HepG2 (cell line): ENCODE results near the gene ARHGEF40. TPM values are rescaled to one million over a fixed set of nuclear protein-coding genes. Genes with fewer than 3 reads are reported as not detected.

Experiments used
- ATAC-seq: fragments of 200-7000 bp; cut with Tn5 transposase; 3 replicates; pipeline ENCODE4 v1.9.1; 2020; ENCODE audit warnings: mild to moderate bottlenecking, moderate library complexity
- BruUV-seq: library from RNA; stranded (reverse); fragments of 400-500 nt; replicated peaks from 2 replicates; lab custom pipeline; 2021; lab: Mats Ljungman, UMichigan
- CTCF ChIA-PET: fragments of 300-600 bp; formaldehyde crosslinking; extraction: SDS; loops from one replicate; lab custom pipeline; 2021; ENCODE audit warnings: low total read pairs, inconsistent platforms, low intra/inter-chr PET ratio; lab: Yijun Ruan, JAX
- POLR2A ChIA-PET: fragments of 350-600 bp; sonication (Branson Sonifier 250); formaldehyde crosslinking; loops from one replicate; lab custom pipeline; 2020; ENCODE audit warnings: antibody characterized with exemption, inconsistent platforms; lab: Yijun Ruan, JAX
- DNase-seq: peaks from one replicate; pipeline ENCODE4 v3.0.0-alpha.2; 2015; ENCODE audit warnings: low spot score
- FAIRE-seq: peaks from 3 replicates; lab custom pipeline; 2011; peaks lifted over from hg19 to GRCh38; lab: Jason Lieb, UNC
- H2AFZ ChIP-seq: one replicate; pipeline ENCODE4 v1.6.1; 2011; ENCODE audit warnings: low read length, inconsistent platforms
- H3K27ac ChIP-seq: fragments of 300-600 bp; 3 replicates; pipeline ENCODE4 v1.8.0; 2011; ENCODE audit warnings: mixed run types, mild to moderate bottlenecking, mixed read lengths, low read length, inconsistent platforms; ENCODE audit not compliant: insufficient read depth; ENCODE audit errors: extremely low read length
- H3K27me3 ChIP-seq, 2 experiments: fragments of 200-600 bp in 1 of 2; 2 replicates in 1 of 2; 3 replicates in 1 of 2; pipeline versions ENCODE4 v1.6.0 to v1.8.0; 2011; ENCODE audit warnings: low read length in 2 of 2, mild to moderate bottlenecking in 2 of 2, moderate library complexity in 2 of 2, inconsistent platforms in 1 of 2; ENCODE audit not compliant: insufficient read depth in 2 of 2, control insufficient read depth in 1 of 2
- H3K36me3 ChIP-seq, 2 experiments: fragments of 200-600 bp in 1 of 2; replicated peaks in 1 of 2; 2 replicates in 1 of 2; 3 replicates in 1 of 2; pipeline versions ENCODE4 v1.5.1 to v1.8.0; 2011; ENCODE audit warnings: low read length in 2 of 2, inconsistent platforms in 1 of 2; ENCODE audit not compliant: insufficient read depth in 2 of 2, control insufficient read depth in 1 of 2
- H3K4me1 ChIP-seq: 2 replicates; pipeline ENCODE4 v1.5.1; 2012; ENCODE audit warnings: low read length, inconsistent platforms; ENCODE audit not compliant: insufficient read depth
- H3K4me2 ChIP-seq: 2 replicates; pipeline ENCODE4 v1.6.0; 2011; ENCODE audit warnings: low read depth, low read length, inconsistent platforms
- H3K4me3 ChIP-seq, 3 experiments: fragments of 200-600 bp in 1 of 3; sonication (generic), shearing (Covaris generic) in 1 of 3; replicated peaks in 1 of 3; 2 replicates each; pipeline ENCODE4 v1.5.1; 2011 to 2016; ENCODE audit warnings: low read length in 3 of 3, inconsistent platforms in 2 of 3, low read depth in 2 of 3, mild to moderate bottlenecking in 2 of 3, control low read depth in 1 of 3, mixed read lengths in 1 of 3; ENCODE audit not compliant: insufficient read depth in 1 of 3
- H3K79me2 ChIP-seq: one replicate; pipeline ENCODE4 v1.6.1; 2011; ENCODE audit warnings: low read length, inconsistent platforms; ENCODE audit not compliant: insufficient read depth
- H3K9ac ChIP-seq: 2 replicates; pipeline ENCODE4 v1.6.0; 2011; ENCODE audit warnings: mild to moderate bottlenecking, low read depth, low read length, inconsistent platforms; ENCODE audit not compliant: insufficient read depth
- H3K9me3 ChIP-seq: 2 replicates; pipeline ENCODE4 v1.5.1; 2012; ENCODE audit warnings: mild to moderate bottlenecking, low read length
- H4K20me1 ChIP-seq: 2 replicates; pipeline ENCODE4 v1.6.0; 2011; ENCODE audit warnings: inconsistent platforms, mild to moderate bottlenecking, low read length, moderate library complexity; ENCODE audit not compliant: insufficient read depth
- BRCA1 ChIP-seq: sonication (generic); formaldehyde crosslinking; IDR thresholded peaks from 2 replicates; pipeline ENCODE4 v1.4.0; 2020; ENCODE audit warnings: missing genetic modification reagents
- HNRNPLL ChIP-seq: fragments of 200-400 bp; formaldehyde crosslinking; IDR thresholded peaks from 2 replicates; pipeline ENCODE4 v1.6.1; 2017; ENCODE audit warnings: mild to moderate bottlenecking, low read depth, low read length; ENCODE audit not compliant: poor library complexity, severe bottlenecking
- RXRB ChIP-seq: IDR thresholded peaks from 2 replicates; pipeline ENCODE4 v1.6.1; 2016; ENCODE audit warnings: borderline replicate concordance, missing genetic modification reagents, missing compliant biosample characterization
- ZFP41 ChIP-seq: sonication (generic); formaldehyde crosslinking; IDR thresholded peaks from 2 replicates; pipeline ENCODE4 v1.4.0; 2020; ENCODE audit warnings: mild to moderate bottlenecking, missing genetic modification reagents, borderline replicate concordance
- ZKSCAN1 ChIP-seq: fragments of 150-350 bp; IDR thresholded peaks from 2 replicates; pipeline ENCODE4 v1.6.1; 2014; ENCODE audit warnings: low read length
- ZNF20 ChIP-seq: sonication (generic); formaldehyde crosslinking; IDR thresholded peaks from 2 replicates; pipeline ENCODE4 v1.4.0; 2020; ENCODE audit warnings: mild to moderate bottlenecking, moderate library complexity, missing genetic modification reagents
- ZNF772 ChIP-seq: sonication (generic); formaldehyde crosslinking; IDR thresholded peaks from 2 replicates; pipeline ENCODE4 v1.5.0; 2020; ENCODE audit warnings: mild to moderate bottlenecking, missing genetic modification reagents
- ZSCAN12 ChIP-seq: sonication (generic); formaldehyde crosslinking; IDR thresholded peaks from 2 replicates; pipeline ENCODE4 v1.9.0; 2021; ENCODE audit warnings: mild to moderate bottlenecking, missing genetic modification reagents
- WGBS: methylation state at CpG from one replicate; pipeline ENCODE4 v1.1.6; 2017; ENCODE audit warnings: low lambda C conversion rate; 5-methylcytosine and 5-hydroxymethylcytosine counted together
- in situ Hi-C: cut with HindIII; loops from 2 replicates; pipeline ENCODE4 v1.10.0; 2017; ENCODE audit warnings: low pct_unique_long_range_greater_than_20kb; ENCODE audit not compliant: extremely low pct_ligation_motif_present
- intact Hi-C: fragments of 100-400 bp; cut with micrococcal nuclease; formaldehyde crosslinking; loops from one replicate; pipeline ENCODE4 v1.10.0; 2022; ENCODE audit not compliant: unreplicated experiment
- polyA plus RNA-seq, 8 experiments: library from polyadenylated mRNA; depleted of rRNA in 3 of 8; stranded (reverse) in 7 of 8; unstranded in 1 of 8; fragments of >200 nt; fragmentation: Illumina TruSeq in 4 of 8; extraction: Trizol in 4 of 8; gene quantifications; 2 replicates each; pipeline versions ENCODE4 v1.2.1 to v1.2.3, GENCODE V29; 2011 to 2016; ENCODE audit warnings: low read depth in 4 of 8, missing spikeins in 1 of 8, mixed read lengths in 1 of 8; ENCODE audit not compliant: insufficient read depth in 1 of 8
- total RNA-seq, 5 experiments: library from RNA; depleted of rRNA; stranded (reverse); fragments of >200 nt; fragmentation: Illumina TruSeq; extraction: Trizol; gene quantifications; 2 replicates each; pipeline ENCODE4 v1.2.3, GENCODE V29; 2016; ENCODE audit warnings: low read depth in 1 of 5
- TF ChIP-seq, protein P1 (sequence below): sonication (generic); formaldehyde crosslinking; conservative IDR thresholded peaks from 2 replicates; pipeline ENCODE4 v1.8.1; 2023; ENCODE audit warnings: missing genetic modification reagents
- TF ChIP-seq, protein P2 (sequence below): sonication (generic); formaldehyde crosslinking; IDR thresholded peaks from 2 replicates; pipeline ENCODE4 v1.4.0; 2020; ENCODE audit warnings: missing genetic modification reagents; ENCODE audit errors: not compliant biosample characterization
- TF ChIP-seq, protein P3 (sequence below): IDR thresholded peaks from 2 replicates; pipeline ENCODE4 v1.6.1; 2016; ENCODE audit warnings: missing biosample characterization, missing genetic modification reagents, low read depth
- TF ChIP-seq, protein P4 (sequence below): sonication (generic); formaldehyde crosslinking; IDR thresholded peaks from 2 replicates; pipeline ENCODE4 v1.4.0; 2020; ENCODE audit warnings: missing genetic modification reagents, borderline replicate concordance

The ARHGEF40 gene
- total and polyA plus RNA-seq, 2 of the 13 experiments (the other 11 are each of a cell fraction or from before 2014, with no cell fraction given) = 28.1 to 78.1 TPM

DNA sequence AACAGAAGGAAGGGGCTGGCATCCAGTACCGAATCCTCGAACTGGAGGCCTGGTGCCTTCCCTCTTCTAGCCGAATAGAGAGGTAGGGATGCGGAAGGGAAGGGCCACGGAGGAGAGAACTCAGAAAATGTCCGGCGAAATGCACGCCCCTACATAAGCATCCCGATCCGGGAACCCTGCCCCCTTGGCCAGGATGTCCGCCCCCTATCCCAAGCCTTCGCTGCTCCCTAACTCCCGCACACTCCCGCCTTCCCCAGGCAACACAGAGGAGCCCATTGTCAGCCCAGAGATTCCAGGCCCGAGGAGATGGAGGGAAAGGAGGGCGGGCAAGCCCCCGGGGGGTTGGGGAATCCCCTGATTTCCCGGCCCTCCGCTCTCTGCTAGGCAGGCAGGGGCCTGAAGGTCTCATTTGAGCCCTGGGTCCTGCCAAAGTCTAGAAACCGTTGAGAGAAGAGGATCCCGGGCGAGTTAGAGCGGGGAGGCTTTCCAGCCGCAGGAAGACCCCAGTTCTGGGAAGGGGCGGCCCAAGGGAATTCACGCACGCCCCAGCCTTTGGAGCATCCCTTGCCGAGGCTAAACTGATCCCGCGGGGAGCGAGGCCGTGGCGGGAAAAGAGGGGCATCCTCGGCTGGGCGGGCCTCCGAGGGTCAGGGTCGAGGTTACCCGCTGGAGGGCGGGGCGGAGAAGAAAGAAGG is 569 bp upstream of the ARHGEF40 start:
- ATAC-seq (peak; percentile 61), FAIRE-seq (no peak), DNase-seq (peak; percentile 85)
- H3K27ac ChIP-seq = peak overlapping the region; percentile 77
- no peak overlapping the region for H2AFZ ChIP-seq
- H3K79me2 ChIP-seq = peaks cover 6% of the 10 kb centered on the region
- peak overlapping the region; percentile 80 for H3K9ac ChIP-seq
- CTCF ChIA-PET = interaction anchor here (5.8 to 7.5 kb wide), 4 partner anchors 20 to 55 kb away, joined by 35 to 135 read pairs (median 60); no protein-coding TSS in a partner anchor
- POLR2A ChIA-PET = interaction anchor here (1.1 to 6.7 kb wide), 21 partner anchors 8 to 386 kb away, joined by 4 to 141 read pairs (median 17); partner anchors contain the start of genes RNASE4, RNASE8, TMEM253 and ZNF219
- no peaks in the 10 kb centered on the region for H4K20me1 ChIP-seq
- H3K4me3 ChIP-seq = peak overlapping the region; percentile 86 to 90 (median 87)
- H3K27me3 ChIP-seq = peaks cover 0 to 7% of the 10 kb centered on the region in 2 experiments; a peak in 1 of 5 replicates
- intact Hi-C loops (loop anchor here (1.0 to 5.0 kb wide), 3 partner anchors 15 to 123 kb away; no protein-coding TSS in a partner anchor), in situ Hi-C loops (loop anchor here (5.0 kb wide), 1 partner anchor 33 kb away; the partner anchor contains the start of gene TMEM253)
- H3K4me2 ChIP-seq = peak overlapping the region; percentile 87
- H3K36me3 ChIP-seq = peaks cover 5 to 13% of the 10 kb centered on the region in 2 experiments; a peak in 4 of 5 replicates
- 3% methylated on average over 39 of the region's 40 CpGs for WGBS
- no TSS peak for BruUV-seq
- H3K4me1 ChIP-seq = peaks cover 58% of the 10 kb centered on the region
- no peaks in the 10 kb centered on the region for H3K9me3 ChIP-seq
- TF ChIP-seq ZNF772 (CRISPR knock-in tag) (peak; percentile 90), ZNF20 (CRISPR knock-in tag) (no peak), ZSCAN12 (CRISPR knock-in tag) (peak; percentile 20; the same call in 1 of the 2 replicates), ZKSCAN1 (no peak), ZFP41 (CRISPR knock-in tag) (peak; percentile 80; the same call in 1 of the 2 replicates), BRCA1 (CRISPR knock-in tag) (no peak), RXRB (peak; percentile 46; the same call in 1 of the 2 replicates), HNRNPLL (peak; percentile 53)
- TF ChIP-seq, protein P1, sequence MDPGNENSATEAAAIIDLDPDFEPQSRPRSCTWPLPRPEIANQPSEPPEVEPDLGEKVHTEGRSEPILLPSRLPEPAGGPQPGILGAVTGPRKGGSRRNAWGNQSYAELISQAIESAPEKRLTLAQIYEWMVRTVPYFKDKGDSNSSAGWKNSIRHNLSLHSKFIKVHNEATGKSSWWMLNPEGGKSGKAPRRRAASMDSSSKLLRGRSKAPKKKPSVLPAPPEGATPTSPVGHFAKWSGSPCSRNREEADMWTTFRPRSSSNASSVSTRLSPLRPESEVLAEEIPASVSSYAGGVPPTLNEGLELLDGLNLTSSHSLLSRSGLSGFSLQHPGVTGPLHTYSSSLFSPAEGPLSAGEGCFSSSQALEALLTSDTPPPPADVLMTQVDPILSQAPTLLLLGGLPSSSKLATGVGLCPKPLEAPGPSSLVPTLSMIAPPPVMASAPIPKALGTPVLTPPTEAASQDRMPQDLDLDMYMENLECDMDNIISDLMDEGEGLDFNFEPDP (CRISPR knock-in tag) = no peak
- TF ChIP-seq, protein P2, sequence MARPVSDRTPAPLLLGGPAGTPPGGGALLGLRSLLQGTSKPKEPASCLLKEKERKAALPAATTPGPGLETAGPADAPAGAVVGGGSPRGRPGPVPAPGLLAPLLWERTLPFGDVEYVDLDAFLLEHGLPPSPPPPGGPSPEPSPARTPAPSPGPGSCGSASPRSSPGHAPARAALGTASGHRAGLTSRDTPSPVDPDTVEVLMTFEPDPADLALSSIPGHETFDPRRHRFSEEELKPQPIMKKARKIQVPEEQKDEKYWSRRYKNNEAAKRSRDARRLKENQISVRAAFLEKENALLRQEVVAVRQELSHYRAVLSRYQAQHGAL (CRISPR knock-in tag) = no peak
- TF ChIP-seq, protein P3, sequence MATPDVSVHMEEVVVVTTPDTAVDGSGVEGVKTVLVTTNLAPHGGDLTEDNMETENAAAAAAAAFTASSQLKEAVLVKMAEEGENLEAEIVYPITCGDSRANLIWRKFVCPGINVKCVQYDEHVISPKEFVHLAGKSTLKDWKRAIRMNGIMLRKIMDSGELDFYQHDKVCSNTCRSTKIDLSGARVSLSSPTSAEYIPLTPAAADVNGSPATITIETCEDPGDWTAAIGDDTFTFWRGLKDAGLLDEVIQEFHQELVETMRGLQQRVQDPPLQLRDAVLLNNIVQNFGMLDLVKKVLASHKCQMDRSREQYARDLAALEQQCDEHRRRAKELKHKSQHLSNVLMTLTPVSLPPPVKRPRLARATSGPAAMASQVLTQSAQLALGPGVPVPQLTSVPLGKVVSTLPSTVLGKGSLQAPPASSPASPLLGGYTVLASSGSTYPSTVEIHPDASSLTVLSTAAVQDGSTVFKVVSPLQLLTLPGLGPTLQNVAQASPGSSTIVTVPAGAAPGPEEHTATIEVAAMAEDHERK (CRISPR knock-in tag) = no peak
- TF ChIP-seq, protein P4, sequence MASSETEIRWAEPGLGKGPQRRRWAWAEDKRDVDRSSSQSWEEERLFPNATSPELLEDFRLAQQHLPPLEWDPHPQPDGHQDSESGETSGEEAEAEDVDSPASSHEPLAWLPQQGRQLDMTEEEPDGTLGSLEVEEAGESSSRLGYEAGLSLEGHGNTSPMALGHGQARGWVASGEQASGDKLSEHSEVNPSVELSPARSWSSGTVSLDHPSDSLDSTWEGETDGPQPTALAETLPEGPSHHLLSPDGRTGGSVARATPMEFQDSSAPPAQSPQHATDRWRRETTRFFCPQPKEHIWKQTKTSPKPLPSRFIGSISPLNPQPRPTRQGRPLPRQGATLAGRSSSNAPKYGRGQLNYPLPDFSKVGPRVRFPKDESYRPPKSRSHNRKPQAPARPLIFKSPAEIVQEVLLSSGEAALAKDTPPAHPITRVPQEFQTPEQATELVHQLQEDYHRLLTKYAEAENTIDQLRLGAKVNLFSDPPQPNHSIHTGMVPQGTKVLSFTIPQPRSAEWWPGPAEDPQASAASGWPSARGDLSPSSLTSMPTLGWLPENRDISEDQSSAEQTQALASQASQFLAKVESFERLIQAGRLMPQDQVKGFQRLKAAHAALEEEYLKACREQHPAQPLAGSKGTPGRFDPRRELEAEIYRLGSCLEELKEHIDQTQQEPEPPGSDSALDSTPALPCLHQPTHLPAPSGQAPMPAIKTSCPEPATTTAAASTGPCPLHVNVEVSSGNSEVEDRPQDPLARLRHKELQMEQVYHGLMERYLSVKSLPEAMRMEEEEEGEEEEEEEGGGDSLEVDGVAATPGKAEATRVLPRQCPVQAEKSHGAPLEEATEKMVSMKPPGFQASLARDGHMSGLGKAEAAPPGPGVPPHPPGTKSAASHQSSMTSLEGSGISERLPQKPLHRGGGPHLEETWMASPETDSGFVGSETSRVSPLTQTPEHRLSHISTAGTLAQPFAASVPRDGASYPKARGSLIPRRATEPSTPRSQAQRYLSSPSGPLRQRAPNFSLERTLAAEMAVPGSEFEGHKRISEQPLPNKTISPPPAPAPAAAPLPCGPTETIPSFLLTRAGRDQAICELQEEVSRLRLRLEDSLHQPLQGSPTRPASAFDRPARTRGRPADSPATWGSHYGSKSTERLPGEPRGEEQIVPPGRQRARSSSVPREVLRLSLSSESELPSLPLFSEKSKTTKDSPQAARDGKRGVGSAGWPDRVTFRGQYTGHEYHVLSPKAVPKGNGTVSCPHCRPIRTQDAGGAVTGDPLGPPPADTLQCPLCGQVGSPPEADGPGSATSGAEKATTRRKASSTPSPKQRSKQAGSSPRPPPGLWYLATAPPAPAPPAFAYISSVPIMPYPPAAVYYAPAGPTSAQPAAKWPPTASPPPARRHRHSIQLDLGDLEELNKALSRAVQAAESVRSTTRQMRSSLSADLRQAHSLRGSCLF (CRISPR knock-in tag) = no peak
